Tibial nerve (tissue), 4 donors: ENCODE results near the gene CAMK1.

Experiments
- EP300 ChIP-seq, 2 donors: sonication (generic); formaldehyde crosslinking; IDR thresholded peaks; one replicate each; pipeline ENCODE4 v1.6.1; 2017; ENCODE audit warnings: antibody characterized with exemption in 2 of 2, mild to moderate bottlenecking in 1 of 2
- POLR2A ChIP-seq, 2 donors: fragments of 450-650 bp; IDR thresholded peaks; one replicate each; pipeline ENCODE4 v1.6.1; 2017; ENCODE audit warnings: antibody characterized with exemption in 2 of 2, mild to moderate bottlenecking in 2 of 2, moderate library complexity in 2 of 2
- TF ChIP-seq, protein P1 (sequence below), 5 experiments: fragments of 200-600 bp in 3 of 5; fragments of 450-650 bp in 2 of 5; sonication (generic) in 3 of 5; IDR thresholded peaks; one replicate each; pipeline ENCODE4 v1.5.1; 2016 to 2019; ENCODE audit warnings: antibody characterized with exemption in 5 of 5, mild to moderate bottlenecking in 3 of 5, moderate library complexity in 2 of 5

DNA sequence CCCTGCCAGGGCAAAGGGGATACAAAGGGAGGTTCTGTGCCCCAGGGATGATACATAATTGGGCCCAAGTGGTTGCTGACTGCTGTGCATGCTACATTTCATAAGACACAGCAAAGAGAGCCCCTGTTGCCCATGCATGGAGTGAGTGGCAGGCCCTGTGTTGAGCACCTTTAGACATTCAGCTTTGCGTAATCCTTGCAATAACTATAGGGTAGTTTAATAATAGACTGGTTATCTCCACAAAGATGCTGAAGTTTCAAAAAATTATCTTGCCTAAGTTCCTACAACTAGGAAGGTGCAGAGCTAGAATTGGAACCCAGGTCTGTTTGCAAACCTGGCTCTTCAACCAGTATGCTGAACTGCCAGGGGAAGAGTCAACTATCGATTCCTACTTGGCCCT, 21.7 kb downstream of the CAMK1 start:
- TF ChIP-seq, protein P1, sequence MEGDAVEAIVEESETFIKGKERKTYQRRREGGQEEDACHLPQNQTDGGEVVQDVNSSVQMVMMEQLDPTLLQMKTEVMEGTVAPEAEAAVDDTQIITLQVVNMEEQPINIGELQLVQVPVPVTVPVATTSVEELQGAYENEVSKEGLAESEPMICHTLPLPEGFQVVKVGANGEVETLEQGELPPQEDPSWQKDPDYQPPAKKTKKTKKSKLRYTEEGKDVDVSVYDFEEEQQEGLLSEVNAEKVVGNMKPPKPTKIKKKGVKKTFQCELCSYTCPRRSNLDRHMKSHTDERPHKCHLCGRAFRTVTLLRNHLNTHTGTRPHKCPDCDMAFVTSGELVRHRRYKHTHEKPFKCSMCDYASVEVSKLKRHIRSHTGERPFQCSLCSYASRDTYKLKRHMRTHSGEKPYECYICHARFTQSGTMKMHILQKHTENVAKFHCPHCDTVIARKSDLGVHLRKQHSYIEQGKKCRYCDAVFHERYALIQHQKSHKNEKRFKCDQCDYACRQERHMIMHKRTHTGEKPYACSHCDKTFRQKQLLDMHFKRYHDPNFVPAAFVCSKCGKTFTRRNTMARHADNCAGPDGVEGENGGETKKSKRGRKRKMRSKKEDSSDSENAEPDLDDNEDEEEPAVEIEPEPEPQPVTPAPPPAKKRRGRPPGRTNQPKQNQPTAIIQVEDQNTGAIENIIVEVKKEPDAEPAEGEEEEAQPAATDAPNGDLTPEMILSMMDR (IDR thresholded peaks at IDR 0.05), result no peak
- TF ChIP-seq POLR2A (IDR thresholded peaks at IDR 0.05), result no peak
- no peak for TF ChIP-seq EP300 (IDR thresholded peaks at IDR 0.05)
